Sigmoid colon (tissue), 4 donors: Measurements from ENCODE around the gene ARID5B.

Experiments used
- POLR2A ChIP-seq, 2 donors: fragments of 450-650 bp; IDR thresholded peaks; one replicate each; pipeline ENCODE4 v1.6.1; 2016; ENCODE audit warnings: antibody characterized with exemption in 2 of 2, mild to moderate bottlenecking in 2 of 2, moderate library complexity in 2 of 2
- POLR2AphosphoS5 ChIP-seq, 4 donors: sonication (generic); formaldehyde crosslinking; IDR thresholded peaks; one replicate each; pipeline ENCODE4 v1.6.1; 2017; ENCODE audit warnings: antibody characterized with exemption in 4 of 4

GRCh38 chr10:62008196-62008595, 106.7 kb downstream of the ARID5B start:
- no peak for TF ChIP-seq POLR2AphosphoS5 (IDR thresholded peaks at IDR 0.05)
- no peak for TF ChIP-seq POLR2A (IDR thresholded peaks at IDR 0.05)
